Retinal pigment epithelial cell (primary cell): ENCODE results near the gene FNDC3B.
A peak's percentile ranks its signal among the peaks of the same experiment; 100 is the strongest.

ENCODE experiments used
- DNase-seq: peaks from one replicate; pipeline ENCODE4 v3.0.0-alpha.2; 2010; ENCODE audit warnings: low read depth
- H3K4me3 ChIP-seq: 2 replicates; pipeline ENCODE4 v1.5.1; 2011; ENCODE audit warnings: mild to moderate bottlenecking, low read length, control low read depth, moderate library complexity
- CTCF ChIP-seq: conservative IDR thresholded peaks from 2 replicates; pipeline ENCODE4 v1.5.1; 2011; ENCODE audit warnings: low read depth, low read length, control low read depth, inconsistent platforms

The FNDC3B gene

DNA sequence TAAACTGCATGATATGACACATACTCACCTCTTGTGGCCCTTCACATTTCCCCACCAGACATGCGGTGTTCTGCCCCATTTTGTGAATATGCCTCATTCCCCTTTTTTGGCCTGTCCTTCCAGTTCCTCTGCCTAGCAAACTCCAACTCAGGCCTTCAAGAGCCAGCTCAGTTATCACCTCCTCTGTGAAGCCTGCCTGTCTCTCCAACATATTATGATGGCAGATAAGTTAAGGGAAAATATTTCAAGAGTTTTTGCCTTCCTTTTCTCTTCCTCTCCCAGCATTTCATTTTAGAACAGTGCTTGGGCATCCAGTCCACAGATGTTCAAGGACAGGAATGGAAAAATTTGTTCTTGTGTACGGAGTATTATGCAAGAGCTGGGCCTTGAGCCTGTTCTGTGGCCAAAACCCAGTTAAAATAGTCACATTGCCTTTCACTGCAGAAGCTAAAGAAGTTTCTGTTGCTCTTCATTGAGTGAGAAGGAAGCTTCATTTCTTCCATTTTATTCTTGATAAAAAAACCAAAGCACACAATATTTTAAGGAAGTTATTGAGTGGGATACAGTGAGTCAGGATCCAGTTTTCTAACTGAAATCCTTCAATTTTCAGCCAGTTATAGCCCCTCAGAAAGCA is 216.8 kb downstream of the FNDC3B start:
- H3K4me3 ChIP-seq, result no peak overlapping the region
- TF ChIP-seq CTCF, result no peak
- no peak for DNase-seq

- H3K4me3 ChIP-seq, result no peak overlapping the region
- no peak for TF ChIP-seq CTCF
- peak; percentile 55 for DNase-seq
Measured at GRCh38 chr3:172257648-172258400, 218.4 kb downstream of the FNDC3B start.

GRCh38 chr3:172258624-172259023 is 219.2 kb downstream of the FNDC3B start:
- no peak for TF ChIP-seq CTCF
- no peak overlapping the region for H3K4me3 ChIP-seq
- DNase-seq, result peak; percentile 62

GRCh38 chr3:172259111-172259541 is 219.7 kb downstream of the FNDC3B start:
- H3K4me3 ChIP-seq, result no peak overlapping the region
- TF ChIP-seq CTCF, result no peak
- DNase-seq, result no peak

- no peak for TF ChIP-seq CTCF
- H3K4me3 ChIP-seq, result no peak overlapping the region
- DNase-seq, result no peak
Measured at GRCh38 chr3:172259726-172260248, 220.4 kb downstream of the FNDC3B start.

- DNase-seq, result no peak
- H3K4me3 ChIP-seq, result no peak overlapping the region
- no peak for TF ChIP-seq CTCF
Measured at GRCh38 chr3:172260381-172260780, 221.0 kb downstream of the FNDC3B start.
